ENCODE measurements around the gene GRK6. TPM values are rescaled to one million over a fixed set of nuclear protein-coding genes. Genes with fewer than 3 reads are reported as not detected.

GRK6 gene
- total RNA-seq, 1 experiment from 2014 or later = 75.2 TPM

- H3K4me1 Mint-ChIP-seq = peaks cover 35 to 39% of the 10 kb centered on the region in 2 experiments
- no peak for DNase-seq
- H2BK12ac ChIP-seq (ENCODE audit: insufficient read length, low read depth, low read length) = no peak overlapping the region
- H3K4ac ChIP-seq (ENCODE audit: low read depth, low read length) = no peak overlapping the region
- no peak overlapping the region; a peak in 1 of 5 replicates for H3K4me3 Mint-ChIP-seq
- H4K8ac ChIP-seq (replicated peaks; ENCODE audit: insufficient read length, low read depth, low read length) = no peak overlapping the region
- no peak for TF ChIP-seq CTCF (conservative IDR thresholded peaks at IDR 0.05)
- no peak overlapping the region for H2BK120ac ChIP-seq (ENCODE audit: low read depth, low read length, poor library complexity, severe bottlenecking)
- H3K4me2 ChIP-seq (ENCODE audit: insufficient read depth, insufficient read length, low read length) = no peak overlapping the region
- H2BK15ac ChIP-seq (ENCODE audit: low read depth, low read length) = no peak overlapping the region
- no peak overlapping the region for H3K27ac ChIP-seq (ENCODE audit: insufficient read length, low read depth, low read length)
- no peaks in the 10 kb centered on the region; the same call in 1 of the 2 replicates for H3K4me1 ChIP-seq (ENCODE audit: insufficient read depth, low read length)
- H3K14ac ChIP-seq (ENCODE audit: insufficient read depth, low read length) = no peak overlapping the region
- H2AK5ac ChIP-seq (ENCODE audit: insufficient read length, low read length) = no peak overlapping the region
- H3K9me3 Mint-ChIP-seq = peaks cover 0 to 3% of the 10 kb centered on the region in 2 experiments; a peak in 1 of 5 replicates
- no peak overlapping the region for H3K9ac ChIP-seq (ENCODE audit: extremely low read depth, insufficient read length, low read length)
- peaks cover 4% of the 10 kb centered on the region for H3K23me2 ChIP-seq (ENCODE audit: insufficient read length, low read depth, low read length, poor library complexity, severe bottlenecking)
- H3K27me3 Mint-ChIP-seq (ENCODE audit: low read depth) = peaks cover 15% of the 10 kb centered on the region
- H3K27me3 ChIP-seq (ENCODE audit: insufficient read depth, low read length) = no peaks in the 10 kb centered on the region; the same call in 1 of the 2 replicates
- H3K27ac Mint-ChIP-seq = 0 out of 7 replicates have a peak overlapping the region, but pooled peaks of 2 of the 3 experiments have one; percentile 28 to 72
- no peak overlapping the region for H2AFZ ChIP-seq (ENCODE audit: low read length)
- no peak overlapping the region for H3K23ac ChIP-seq (ENCODE audit: insufficient read length, low read depth, low read length)
- no peaks in the 10 kb centered on the region for H3K9me3 ChIP-seq (ENCODE audit: control insufficient read depth, low read depth, low read length)
- no peak overlapping the region for H4K5ac ChIP-seq (ENCODE audit: insufficient read length, low read depth, low read length)
- no peak overlapping the region for H3T11ph ChIP-seq (ENCODE audit: low read length)
- no peaks in the 10 kb centered on the region for H4K20me1 ChIP-seq (ENCODE audit: control insufficient read depth, insufficient read depth, insufficient read length)
- H3K56ac ChIP-seq (ENCODE audit: insufficient read length, low read depth, low read length) = no peak overlapping the region
- H3K36me3 Mint-ChIP-seq (ENCODE audit: insufficient read depth in 1 of 3, low read depth in 3 of 3) = peaks cover 16 to 40% (median 33%) of the 10 kb centered on the region in 3 experiments
- no CpG with 5 or more reads among the region's 20 CpGs for WGBS (ENCODE audit: extremely low coverage, insufficient read length, low lambda C conversion rate)
- no peaks in the 10 kb centered on the region for H3K79me1 ChIP-seq (ENCODE audit: insufficient read depth, low read depth, low read length, poor library complexity, severe bottlenecking)
- no peak overlapping the region for H4K91ac ChIP-seq (ENCODE audit: insufficient read length, low read depth, low read length)
- no peak overlapping the region for H2BK5ac ChIP-seq (ENCODE audit: insufficient read length, low read length)
- no peak overlapping the region for H3K18ac ChIP-seq (ENCODE audit: insufficient read length, low read depth, low read length)
- no peaks in the 10 kb centered on the region for H3K79me2 ChIP-seq (ENCODE audit: insufficient read depth, low read length)
- H2BK20ac ChIP-seq (ENCODE audit: low read depth, low read length, poor library complexity, severe bottlenecking) = no peak overlapping the region
Observed at GRCh38 chr5:177442066-177442826, 15.8 kb downstream of the GRK6 start.
